Esophagus muscularis mucosa (tissue), 3 donors: ENCODE measurements around the gene SNED1.

Source experiments
- CTCF ChIP-seq, 3 experiments: fragments of 200-600 bp in 2 of 3; fragments of 450-650 bp in 1 of 3; sonication (generic) in 2 of 3; IDR thresholded peaks; one replicate each; pipeline ENCODE4 v1.5.1; 2017 to 2019; ENCODE audit warnings: antibody characterized with exemption in 3 of 3, mild to moderate bottlenecking in 2 of 3, moderate library complexity in 1 of 3
- POLR2A ChIP-seq: fragments of 450-650 bp; IDR thresholded peaks from one replicate; pipeline ENCODE4 v1.6.1; 2017; ENCODE audit warnings: antibody characterized with exemption, moderate library complexity, mild to moderate bottlenecking, low read depth

GRCh38 chr2:241111440-241111805 lies 113.0 kb downstream of the SNED1 start:
- TF ChIP-seq POLR2A (no peak), CTCF (IDR thresholded peaks at IDR 0.05) (no peak)
